ENCODE measurements around the gene ZC3H12A.

DNA sequence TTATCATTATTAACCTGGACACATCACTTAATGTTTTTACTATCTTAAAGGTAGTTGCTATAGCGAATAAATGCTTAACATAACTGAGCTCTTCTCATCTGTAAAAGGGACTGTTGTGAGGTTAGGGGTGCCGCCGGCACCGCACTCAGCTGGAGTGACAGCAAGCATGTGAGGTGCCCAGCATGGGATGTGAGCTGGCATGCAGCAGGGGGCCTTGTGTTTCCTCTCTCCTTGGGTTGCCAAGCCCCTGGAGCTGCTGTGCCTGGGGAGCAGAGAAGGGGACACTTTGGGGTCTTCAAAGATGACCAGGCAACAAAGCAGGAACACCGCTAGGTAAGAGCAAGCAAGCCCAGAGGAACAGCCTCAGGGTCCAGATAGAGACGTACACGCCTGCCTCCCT lies 2.1 kb upstream of the ZC3H12A start:
- TF ChIP-seq IKZF2 (IDR thresholded peaks at IDR 0.05) (no peak), EP300 (IDR thresholded peaks at IDR 0.05; ENCODE audit: borderline replicate concordance in 1 of 2, control insufficient read depth in 1 of 2, low read depth in 2 of 2, low read length in 2 of 2) (no peak), RB1 (IDR thresholded peaks at IDR 0.05; ENCODE audit: borderline replicate concordance) (no peak), POLR2A (IDR thresholded peaks at IDR 0.05; ENCODE audit: low read depth, low read length) (no peak)

Measured in GM12878 (cell line).